WTC11 (cell line): ENCODE data around the gene HDAC5. TPM values are rescaled to one million over a fixed set of nuclear protein-coding genes. Genes with fewer than 3 reads are reported as not detected.

Experiments
- ATAC-seq: fragments of 200-7000 bp; cut with Tn5 transposase; 2 replicates; pipeline ENCODE4 v1.10.0; 2021; ENCODE audit warnings: mild to moderate bottlenecking, moderate library complexity
- CTCF ChIA-PET: fragments of 300-600 bp; sonication (Branson Sonifier 250); formaldehyde crosslinking; loops from one replicate; lab custom pipeline; 2021; ENCODE audit warnings: antibody characterized with exemption; lab: Charles Lee
- POLR2A ChIA-PET: fragments of 350-600 bp; sonication (Branson Sonifier 250); formaldehyde crosslinking; loops from one replicate; lab custom pipeline; 2021; ENCODE audit warnings: antibody characterized with exemption; lab: Charles Lee
- DNase-seq: peaks from one replicate; pipeline ENCODE4 v3.0.0; 2021; ENCODE audit warnings: low spot score
- H3K27ac Mint-ChIP-seq: 2 replicates; pipeline ENCODE4 v1.8.0; 2021; ENCODE audit warnings: mixed read lengths
- H3K27me3 Mint-ChIP-seq: 2 replicates; pipeline ENCODE4 v1.8.0; 2021; ENCODE audit warnings: low read depth, mild to moderate bottlenecking, moderate library complexity, mixed read lengths
- H3K36me3 Mint-ChIP-seq: 2 replicates; pipeline ENCODE4 v1.8.0; 2021; ENCODE audit warnings: mixed read lengths
- H3K4me1 Mint-ChIP-seq: 2 replicates; pipeline ENCODE4 v1.8.0; 2022; ENCODE audit warnings: mixed read lengths
- H3K4me3 Mint-ChIP-seq: 2 replicates; pipeline ENCODE4 v1.8.0; 2021; ENCODE audit warnings: mild to moderate bottlenecking, moderate library complexity, mixed read lengths
- H3K9me3 Mint-ChIP-seq: 2 replicates; pipeline ENCODE4 v1.8.0; 2021; ENCODE audit warnings: mixed read lengths
- CREM ChIP-seq: sonication (generic); formaldehyde crosslinking; IDR thresholded peaks from 2 replicates; pipeline ENCODE4 v1.8.1; 2022; ENCODE audit warnings: mild to moderate bottlenecking, missing genetic modification reagents, moderate library complexity
- ERG ChIP-seq: fragments of 250-450 bp; sonication (Bioruptor Pico); IDR thresholded peaks from 2 replicates; pipeline ENCODE4 v1.8.0; 2021; ENCODE audit warnings: mild to moderate bottlenecking
- GRHL2 ChIP-seq: fragments of 250-450 bp; sonication (Bioruptor Pico); IDR thresholded peaks from 2 replicates; pipeline ENCODE4 v1.8.0; 2022; ENCODE audit warnings: mild to moderate bottlenecking, moderate library complexity; ENCODE audit not compliant: insufficient replicate concordance, severe bottlenecking
- IRF1 ChIP-seq: sonication (generic); formaldehyde crosslinking; IDR thresholded peaks from 2 replicates; pipeline ENCODE4 v1.8.0; 2023; ENCODE audit warnings: missing genetic modification reagents
- IRF2 ChIP-seq: sonication (generic); formaldehyde crosslinking; IDR thresholded peaks from 2 replicates; pipeline ENCODE4 v1.8.0; 2022; ENCODE audit warnings: low read depth, missing genetic modification reagents, borderline replicate concordance
- JAZF1 ChIP-seq: fragments of 250-450 bp; sonication (Bioruptor Pico); IDR thresholded peaks from 2 replicates; pipeline ENCODE4 v1.9.0; 2021; ENCODE audit warnings: moderate library complexity, mild to moderate bottlenecking, inconsistent platforms
- MXD4 ChIP-seq: fragments of 250-450 bp; sonication (Bioruptor Pico); IDR thresholded peaks from 2 replicates; pipeline ENCODE4 v1.8.0; 2021; ENCODE audit warnings: mild to moderate bottlenecking, moderate library complexity, borderline replicate concordance
- MYBL2 ChIP-seq: sonication (generic); formaldehyde crosslinking; IDR thresholded peaks from 2 replicates; pipeline ENCODE4 v1.8.1; 2023; ENCODE audit warnings: mild to moderate bottlenecking, moderate library complexity, missing genetic modification reagents
- NR1H2 ChIP-seq: sonication (generic); formaldehyde crosslinking; IDR thresholded peaks from 2 replicates; pipeline ENCODE4 v1.9.0; 2021; ENCODE audit warnings: mild to moderate bottlenecking, moderate library complexity, missing genetic modification reagents
- PREB ChIP-seq: sonication (generic); formaldehyde crosslinking; IDR thresholded peaks from 2 replicates; pipeline ENCODE4 v1.8.1; 2022; ENCODE audit warnings: mild to moderate bottlenecking, missing genetic modification reagents, moderate library complexity, borderline replicate concordance
- TEAD4 ChIP-seq: sonication (generic); formaldehyde crosslinking; IDR thresholded peaks from 2 replicates; pipeline ENCODE4 v1.8.0; 2022; ENCODE audit warnings: mild to moderate bottlenecking, missing genetic modification reagents
- TP53 ChIP-seq: sonication (generic); formaldehyde crosslinking; IDR thresholded peaks from 2 replicates; pipeline ENCODE4 v1.8.1; 2023; ENCODE audit warnings: mild to moderate bottlenecking, missing genetic modification reagents
- ZBTB21 ChIP-seq: sonication (generic); formaldehyde crosslinking; IDR thresholded peaks from 2 replicates; pipeline ENCODE4 v1.8.1; 2023; ENCODE audit warnings: mild to moderate bottlenecking, missing genetic modification reagents, borderline replicate concordance
- ZBTB43 ChIP-seq: sonication (generic); formaldehyde crosslinking; IDR thresholded peaks from 2 replicates; pipeline ENCODE4 v1.8.1; 2023; ENCODE audit warnings: mild to moderate bottlenecking, missing genetic modification reagents
- total RNA-seq: library from RNA; stranded (reverse); gene quantifications from 3 replicates; pipeline ENCODE4 v1.2.3, GENCODE V29; 2021
- TF ChIP-seq, protein P1 (sequence below): sonication (generic); formaldehyde crosslinking; IDR thresholded peaks from 2 replicates; pipeline ENCODE4 v1.8.0; 2023; ENCODE audit warnings: mild to moderate bottlenecking, missing genetic modification reagents
- TF ChIP-seq, protein P2 (sequence below): fragments of 250-450 bp; sonication (Bioruptor Pico); IDR thresholded peaks from 2 replicates; pipeline ENCODE4 v1.9.0; 2021; ENCODE audit warnings: mild to moderate bottlenecking
- TF ChIP-seq, protein P3 (sequence below): sonication (generic); formaldehyde crosslinking; IDR thresholded peaks from 2 replicates; pipeline ENCODE4 v1.8.0; 2023; ENCODE audit warnings: missing genetic modification reagents, mild to moderate bottlenecking, borderline replicate concordance
- TF ChIP-seq, protein P4 (sequence below): fragments of 250-450 bp; sonication (Bioruptor Pico); conservative IDR thresholded peaks from 2 replicates; pipeline ENCODE4 v1.9.0; 2021; ENCODE audit warnings: mild to moderate bottlenecking

Gene HDAC5
- total RNA-seq, 1 experiment from 2014 or later: 61.6 TPM

- TF ChIP-seq, protein P1, sequence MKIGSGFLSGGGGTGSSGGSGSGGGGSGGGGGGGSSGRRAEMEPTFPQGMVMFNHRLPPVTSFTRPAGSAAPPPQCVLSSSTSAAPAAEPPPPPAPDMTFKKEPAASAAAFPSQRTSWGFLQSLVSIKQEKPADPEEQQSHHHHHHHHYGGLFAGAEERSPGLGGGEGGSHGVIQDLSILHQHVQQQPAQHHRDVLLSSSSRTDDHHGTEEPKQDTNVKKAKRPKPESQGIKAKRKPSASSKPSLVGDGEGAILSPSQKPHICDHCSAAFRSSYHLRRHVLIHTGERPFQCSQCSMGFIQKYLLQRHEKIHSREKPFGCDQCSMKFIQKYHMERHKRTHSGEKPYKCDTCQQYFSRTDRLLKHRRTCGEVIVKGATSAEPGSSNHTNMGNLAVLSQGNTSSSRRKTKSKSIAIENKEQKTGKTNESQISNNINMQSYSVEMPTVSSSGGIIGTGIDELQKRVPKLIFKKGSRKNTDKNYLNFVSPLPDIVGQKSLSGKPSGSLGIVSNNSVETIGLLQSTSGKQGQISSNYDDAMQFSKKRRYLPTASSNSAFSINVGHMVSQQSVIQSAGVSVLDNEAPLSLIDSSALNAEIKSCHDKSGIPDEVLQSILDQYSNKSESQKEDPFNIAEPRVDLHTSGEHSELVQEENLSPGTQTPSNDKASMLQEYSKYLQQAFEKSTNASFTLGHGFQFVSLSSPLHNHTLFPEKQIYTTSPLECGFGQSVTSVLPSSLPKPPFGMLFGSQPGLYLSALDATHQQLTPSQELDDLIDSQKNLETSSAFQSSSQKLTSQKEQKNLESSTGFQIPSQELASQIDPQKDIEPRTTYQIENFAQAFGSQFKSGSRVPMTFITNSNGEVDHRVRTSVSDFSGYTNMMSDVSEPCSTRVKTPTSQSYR (CRISPR knock-in tag): no peak
- no peak for TF ChIP-seq TP53 (CRISPR knock-in tag)
- no peak for TF ChIP-seq JAZF1
- TF ChIP-seq MYBL2 (CRISPR knock-in tag): no peak
- TF ChIP-seq TEAD4 (CRISPR knock-in tag): no peak
- TF ChIP-seq NR1H2 (CRISPR knock-in tag): no peak
- TF ChIP-seq, protein P2, sequence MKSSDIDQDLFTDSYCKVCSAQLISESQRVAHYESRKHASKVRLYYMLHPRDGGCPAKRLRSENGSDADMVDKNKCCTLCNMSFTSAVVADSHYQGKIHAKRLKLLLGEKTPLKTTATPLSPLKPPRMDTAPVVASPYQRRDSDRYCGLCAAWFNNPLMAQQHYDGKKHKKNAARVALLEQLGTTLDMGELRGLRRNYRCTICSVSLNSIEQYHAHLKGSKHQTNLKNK (CRISPR knock-in tag): no peak
- TF ChIP-seq ZBTB43: no peak
- no peak for TF ChIP-seq ZBTB21 (CRISPR knock-in tag)
- TF ChIP-seq CREM (CRISPR knock-in tag): no peak
- TF ChIP-seq, protein P3, sequence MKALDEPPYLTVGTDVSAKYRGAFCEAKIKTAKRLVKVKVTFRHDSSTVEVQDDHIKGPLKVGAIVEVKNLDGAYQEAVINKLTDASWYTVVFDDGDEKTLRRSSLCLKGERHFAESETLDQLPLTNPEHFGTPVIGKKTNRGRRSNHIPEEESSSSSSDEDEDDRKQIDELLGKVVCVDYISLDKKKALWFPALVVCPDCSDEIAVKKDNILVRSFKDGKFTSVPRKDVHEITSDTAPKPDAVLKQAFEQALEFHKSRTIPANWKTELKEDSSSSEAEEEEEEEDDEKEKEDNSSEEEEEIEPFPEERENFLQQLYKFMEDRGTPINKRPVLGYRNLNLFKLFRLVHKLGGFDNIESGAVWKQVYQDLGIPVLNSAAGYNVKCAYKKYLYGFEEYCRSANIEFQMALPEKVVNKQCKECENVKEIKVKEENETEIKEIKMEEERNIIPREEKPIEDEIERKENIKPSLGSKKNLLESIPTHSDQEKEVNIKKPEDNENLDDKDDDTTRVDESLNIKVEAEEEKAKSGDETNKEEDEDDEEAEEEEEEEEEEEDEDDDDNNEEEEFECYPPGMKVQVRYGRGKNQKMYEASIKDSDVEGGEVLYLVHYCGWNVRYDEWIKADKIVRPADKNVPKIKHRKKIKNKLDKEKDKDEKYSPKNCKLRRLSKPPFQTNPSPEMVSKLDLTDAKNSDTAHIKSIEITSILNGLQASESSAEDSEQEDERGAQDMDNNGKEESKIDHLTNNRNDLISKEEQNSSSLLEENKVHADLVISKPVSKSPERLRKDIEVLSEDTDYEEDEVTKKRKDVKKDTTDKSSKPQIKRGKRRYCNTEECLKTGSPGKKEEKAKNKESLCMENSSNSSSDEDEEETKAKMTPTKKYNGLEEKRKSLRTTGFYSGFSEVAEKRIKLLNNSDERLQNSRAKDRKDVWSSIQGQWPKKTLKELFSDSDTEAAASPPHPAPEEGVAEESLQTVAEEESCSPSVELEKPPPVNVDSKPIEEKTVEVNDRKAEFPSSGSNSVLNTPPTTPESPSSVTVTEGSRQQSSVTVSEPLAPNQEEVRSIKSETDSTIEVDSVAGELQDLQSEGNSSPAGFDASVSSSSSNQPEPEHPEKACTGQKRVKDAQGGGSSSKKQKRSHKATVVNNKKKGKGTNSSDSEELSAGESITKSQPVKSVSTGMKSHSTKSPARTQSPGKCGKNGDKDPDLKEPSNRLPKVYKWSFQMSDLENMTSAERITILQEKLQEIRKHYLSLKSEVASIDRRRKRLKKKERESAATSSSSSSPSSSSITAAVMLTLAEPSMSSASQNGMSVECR (CRISPR knock-in tag): no peak
- TF ChIP-seq MXD4 (CRISPR knock-in tag): no peak
- TF ChIP-seq IRF1: no peak
- no peak for TF ChIP-seq GRHL2 (CRISPR knock-in tag)
- TF ChIP-seq, protein P4, sequence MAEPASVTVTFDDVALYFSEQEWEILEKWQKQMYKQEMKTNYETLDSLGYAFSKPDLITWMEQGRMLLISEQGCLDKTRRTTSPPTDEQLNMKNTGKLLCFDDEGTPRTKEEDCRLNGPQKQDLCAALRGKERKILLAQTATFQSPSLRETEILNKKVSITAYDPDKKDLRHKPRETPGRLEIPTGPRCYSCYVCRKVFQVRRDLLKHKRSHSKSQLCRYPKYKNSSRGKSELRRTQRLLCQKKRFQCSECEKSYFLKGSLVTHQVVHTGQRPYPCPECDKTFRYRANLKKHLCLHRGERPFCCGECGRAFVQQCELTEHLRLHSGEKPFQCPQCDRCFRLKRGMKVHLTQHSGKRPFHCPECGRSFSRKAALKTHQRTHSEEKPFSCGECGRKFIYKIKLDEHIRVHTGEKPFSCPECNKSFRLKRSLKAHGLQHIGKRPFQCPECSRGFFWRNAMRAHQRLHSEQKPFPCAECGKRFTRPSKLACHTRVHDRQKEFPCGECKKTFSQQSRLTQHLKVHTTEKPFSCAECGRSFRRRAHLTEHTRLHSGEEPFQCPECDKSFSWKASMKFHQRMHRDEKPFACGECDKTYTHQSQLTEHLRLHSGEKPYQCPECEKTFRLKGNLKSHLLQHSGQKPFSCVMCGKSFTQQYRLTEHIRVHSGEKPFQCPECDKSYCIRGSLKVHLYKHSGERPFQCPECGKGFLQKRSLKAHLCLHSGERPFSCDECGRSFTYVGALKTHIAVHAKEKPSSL: no peak
These were observed 32.0 kb upstream of the HDAC5 start (continued) for GRCh38 chr17:44155488-44155887.

DNA sequence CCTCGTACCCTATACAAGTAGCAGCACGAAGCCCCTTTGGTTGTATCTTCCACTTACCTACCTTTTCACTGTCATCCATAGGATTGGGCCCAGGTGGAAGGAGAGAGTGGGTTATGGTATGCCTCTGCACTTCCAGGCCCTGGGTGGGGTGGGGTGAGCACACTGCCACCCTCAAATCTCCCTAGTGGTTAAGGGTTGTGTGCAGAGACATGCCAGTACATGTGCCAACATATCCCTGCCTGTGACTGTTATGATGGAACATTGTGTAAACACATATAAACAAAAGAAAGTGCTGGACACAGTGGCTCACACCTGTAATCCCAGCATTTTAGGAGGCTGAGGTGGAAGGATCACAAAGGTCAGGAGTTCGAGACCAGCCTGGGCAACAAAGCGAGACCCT lies 29.4 kb upstream of the HDAC5 start:
- Mint-ChIP-seq H3K4me1 (no peaks in the 10 kb centered on the region), H3K36me3 (peaks cover 63% of the 10 kb centered on the region), H3K9me3 (no peaks in the 10 kb centered on the region), H3K27ac (peak overlapping the region; percentile 43), H3K4me3 (no peak overlapping the region), H3K27me3 (no peaks in the 10 kb centered on the region)
- ChIA-PET POLR2A (interaction anchor here (0.6 kb wide), 1 partner anchor 72 kb away, joined by 3 read pairs; no protein-coding TSS in a partner anchor), CTCF (no interaction called here)
- ATAC-seq (no peak), DNase-seq (no peak)
- TF ChIP-seq ERG (no peak), IRF2 (CRISPR knock-in tag) (no peak), PREB (CRISPR knock-in tag) (no peak)
